ENCODE results near the gene TCERG1L.
"Not testable (repeated sequence)": the region's sequence is repeated elsewhere in the genome, so short reads cannot be mapped to it uniquely, and the experiment has no call there.

Gene TCERG1L

GRCh38 chr10:131116216-131116990, 195.1 kb downstream of the TCERG1L start:
- DNase-seq = no peak

GRCh38 chr10:131115801-131116200, 195.7 kb downstream of the TCERG1L start:
- no peak for DNase-seq

GRCh38 chr10:131115321-131115720, 196.2 kb downstream of the TCERG1L start:
- DNase-seq = no peak

GRCh38 chr10:131114846-131115245, 196.7 kb downstream of the TCERG1L start:
- DNase-seq = no peak

- DNase-seq = no peak
Observed at GRCh38 chr10:131113709-131114291, 197.7 kb downstream of the TCERG1L start.

GRCh38 chr10:131113165-131113564, 198.4 kb downstream of the TCERG1L start:
- no peak for DNase-seq

GRCh38 chr10:131112691-131113090, 198.8 kb downstream of the TCERG1L start:
- no peak for DNase-seq

GRCh38 chr10:131111471-131112080, 199.9 kb downstream of the TCERG1L start:
- DNase-seq = no peak

GRCh38 chr10:131111007-131111406, 200.5 kb downstream of the TCERG1L start:
- DNase-seq = no peak

- no peak for DNase-seq
Observed at GRCh38 chr10:131110241-131110783, 201.2 kb downstream of the TCERG1L start.

GRCh38 chr10:131109726-131110125, 201.8 kb downstream of the TCERG1L start:
- DNase-seq = no peak

- no peak for DNase-seq
Observed at GRCh38 chr10:131109291-131109690, 202.2 kb downstream of the TCERG1L start.

GRCh38 chr10:131107970-131108369, 203.6 kb downstream of the TCERG1L start:
- DNase-seq = no peak

- DNase-seq = no peak
Observed at GRCh38 chr10:131102676-131103075, 208.8 kb downstream of the TCERG1L start.

GRCh38 chr10:131102147-131102546, 209.4 kb downstream of the TCERG1L start:
- no peak for DNase-seq

GRCh38 chr10:131100418-131101410, 210.8 kb downstream of the TCERG1L start:
- not testable (repeated sequence) for DNase-seq

GRCh38 chr10:131099028-131099726, 212.3 kb downstream of the TCERG1L start:
- DNase-seq = no peak

- no peak for DNase-seq
Observed at GRCh38 chr10:131098416-131098952, 213.0 kb downstream of the TCERG1L start.

- DNase-seq = no peak
Observed at GRCh38 chr10:131096031-131096430, 215.5 kb downstream of the TCERG1L start.

- DNase-seq = no peak
Observed at GRCh38 chr10:131095313-131095580, 216.3 kb downstream of the TCERG1L start.

- no peak for DNase-seq
Observed at GRCh38 chr10:131094527-131095312, 216.8 kb downstream of the TCERG1L start.
